ENCODE data around the gene TCEA2.
A peak's percentile ranks its signal among the peaks of the same experiment; 100 is the strongest.

The TCEA2 gene

GRCh38 chr20:64037498-64038213 lies 25.3 kb upstream of the TCEA2 start:
- Histone ChIP-seq H3F3A (ENCODE audit: insufficient read depth) (no peaks in the 10 kb centered on the region), H2AFZ (ENCODE audit: low read depth, low read length, severe bottlenecking) (no peak overlapping the region), H3K36me3 (ENCODE audit: low read length) (no peaks in the 10 kb centered on the region), H3K4me3 (ENCODE audit: insufficient read depth, low read length, poor library complexity, severe bottlenecking) (no peak overlapping the region), H3K4me2 (ENCODE audit: low read depth, low read length, poor library complexity, severe bottlenecking) (peak overlapping the region; percentile 88), H3K79me2 (ENCODE audit: insufficient read depth, low read length) (no peaks in the 10 kb centered on the region), H3K9me2 (replicated peaks; ENCODE audit: insufficient read depth, low read length) (no peaks in the 10 kb centered on the region), H3K27ac (ENCODE audit: low read depth, low read length) (no peak overlapping the region), H3K27me3 (ENCODE audit: low read length) (no peaks in the 10 kb centered on the region), H4K20me1 (ENCODE audit: low read depth, low read length) (no peaks in the 10 kb centered on the region), H3K9ac (ENCODE audit: low read length) (0 out of 2 replicates have a peak overlapping the region, but pooled peaks have one; percentile 63), H3K9me3 (ENCODE audit: insufficient read depth, low read length) (no peaks in the 10 kb centered on the region)
- TF ChIP-seq CTCF (IDR thresholded peaks at IDR 0.05; ENCODE audit: insufficient read depth, low read length, poor library complexity, severe bottlenecking) (no peak), EZH2phosphoT487 (conservative IDR thresholded peaks at IDR 0.05; ENCODE audit: low read length) (no peak)

DNA sequence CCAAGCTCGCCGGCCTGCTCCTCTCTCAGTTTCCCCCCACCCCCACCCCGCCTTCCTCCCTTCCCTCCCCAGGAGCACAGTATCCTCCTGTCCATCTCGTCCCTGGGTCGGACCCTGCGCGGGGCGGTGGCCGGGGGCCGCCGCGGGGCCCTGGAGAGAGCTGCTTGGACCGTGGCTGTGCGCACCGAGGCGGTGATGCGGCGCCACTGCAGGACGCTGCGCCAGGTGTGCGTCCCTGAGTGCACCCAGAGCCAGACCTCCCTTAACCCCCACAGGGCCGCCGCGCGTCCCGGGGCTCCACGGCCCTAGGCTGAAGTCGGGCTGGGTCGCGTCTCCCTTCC lies 24.8 kb upstream of the TCEA2 start:
- Histone ChIP-seq H3K27ac (ENCODE audit: low read depth, low read length) (no peak overlapping the region), H3K4me2 (ENCODE audit: low read depth, low read length, poor library complexity, severe bottlenecking) (peak overlapping the region; percentile 88), H3K27me3 (ENCODE audit: low read length) (no peaks in the 10 kb centered on the region), H3K9me3 (ENCODE audit: insufficient read depth, low read length) (no peaks in the 10 kb centered on the region), H2AFZ (ENCODE audit: low read depth, low read length, severe bottlenecking) (peak overlapping the region; percentile 98), H4K20me1 (ENCODE audit: low read depth, low read length) (no peaks in the 10 kb centered on the region), H3K36me3 (ENCODE audit: low read length) (no peaks in the 10 kb centered on the region), H3K9me2 (replicated peaks; ENCODE audit: insufficient read depth, low read length) (no peaks in the 10 kb centered on the region), H3K9ac (ENCODE audit: low read length) (peak overlapping the region; percentile 63; the same call in 1 of the 2 replicates), H3F3A (ENCODE audit: insufficient read depth) (no peaks in the 10 kb centered on the region), H3K4me3 (ENCODE audit: insufficient read depth, low read length, poor library complexity, severe bottlenecking) (peak overlapping the region; percentile 54), H3K79me2 (ENCODE audit: insufficient read depth, low read length) (no peaks in the 10 kb centered on the region)
- TF ChIP-seq CTCF (IDR thresholded peaks at IDR 0.05; ENCODE audit: insufficient read depth, low read length, poor library complexity, severe bottlenecking), result no peak
- TF ChIP-seq EZH2phosphoT487 (conservative IDR thresholded peaks at IDR 0.05; ENCODE audit: low read length), result no peak

DNA sequence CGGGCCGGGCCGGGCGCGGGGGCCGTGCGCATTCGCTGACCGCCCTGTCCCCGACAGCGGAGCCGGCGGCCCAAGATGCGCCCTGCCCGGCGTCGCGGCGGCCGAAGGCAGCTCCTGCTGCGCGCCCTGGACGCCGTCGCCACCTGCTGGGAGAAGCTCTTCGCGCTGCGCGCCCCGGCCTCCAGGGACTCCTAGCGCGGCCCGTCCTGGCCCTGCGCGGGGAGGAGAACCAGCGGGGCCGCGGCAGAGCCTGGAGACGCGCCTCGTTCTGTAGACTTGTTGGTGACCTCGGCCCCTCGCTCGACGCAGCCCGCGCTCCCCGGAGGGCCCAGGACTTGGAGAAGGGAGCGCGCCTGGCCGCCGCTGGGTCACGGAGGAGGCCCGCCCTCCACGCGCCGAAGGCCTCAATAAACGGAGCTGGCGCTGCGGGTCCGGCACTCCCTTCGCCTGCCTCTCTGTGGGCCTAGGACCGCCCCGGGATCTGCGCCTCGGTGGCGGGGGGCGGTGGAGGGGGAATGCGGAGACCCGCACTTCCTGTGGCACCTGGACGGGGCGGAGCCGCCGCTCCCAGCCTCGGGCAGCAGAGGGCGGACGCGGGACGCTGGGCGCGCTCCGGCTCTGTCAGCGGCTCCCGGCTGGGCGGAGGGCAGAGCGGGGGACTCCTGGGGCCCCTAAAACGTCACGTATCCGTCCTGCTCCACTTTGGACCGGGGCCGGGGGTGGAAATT lies 24.3 kb upstream of the TCEA2 start:
- H2AFZ ChIP-seq (ENCODE audit: low read depth, low read length, severe bottlenecking), result peak overlapping the region; percentile 98
- no peaks in the 10 kb centered on the region for H4K20me1 ChIP-seq (ENCODE audit: low read depth, low read length)
- TF ChIP-seq CTCF (IDR thresholded peaks at IDR 0.05; ENCODE audit: insufficient read depth, low read length, poor library complexity, severe bottlenecking) (peak; percentile 54), EZH2phosphoT487 (conservative IDR thresholded peaks at IDR 0.05; ENCODE audit: low read length) (no peak)
- no peaks in the 10 kb centered on the region for H3K36me3 ChIP-seq (ENCODE audit: low read length)
- peak overlapping the region; percentile 54 for H3K4me3 ChIP-seq (ENCODE audit: insufficient read depth, low read length, poor library complexity, severe bottlenecking)
- H3F3A ChIP-seq (ENCODE audit: insufficient read depth), result peaks cover 4% of the 10 kb centered on the region
- no peaks in the 10 kb centered on the region for H3K9me3 ChIP-seq (ENCODE audit: insufficient read depth, low read length)
- no peaks in the 10 kb centered on the region for H3K27me3 ChIP-seq (ENCODE audit: low read length)
- no peaks in the 10 kb centered on the region for H3K79me2 ChIP-seq (ENCODE audit: insufficient read depth, low read length)
- peak overlapping the region; percentile 88 for H3K4me2 ChIP-seq (ENCODE audit: low read depth, low read length, poor library complexity, severe bottlenecking)
- no peaks in the 10 kb centered on the region for H3K9me2 ChIP-seq (replicated peaks; ENCODE audit: insufficient read depth, low read length)
- H3K9ac ChIP-seq (ENCODE audit: low read length), result peak overlapping the region; percentile 63
- H3K27ac ChIP-seq (ENCODE audit: low read depth, low read length), result 0 out of 2 replicates have a peak overlapping the region, but pooled peaks have one; percentile 40
